K562 (cell line): ENCODE measurements around the gene GNAI2. TPM values are rescaled to one million over a fixed set of nuclear protein-coding genes. Genes with fewer than 3 reads are reported as not detected.
"Not testable (repeated sequence)": the region's sequence is repeated elsewhere in the genome, so short reads cannot be mapped to it uniquely, and the experiment has no call there.

ENCODE experiments used
- ATAC-seq: fragments of 200-7000 bp; cut with Tn5 transposase; 3 replicates; pipeline ENCODE4 v1.9.1; 2020; ENCODE audit warnings: moderate library complexity
- BruUV-seq: library from RNA; stranded (reverse); fragments of 400-500 nt; replicated peaks from 2 replicates; lab custom pipeline; 2021; lab: Mats Ljungman, UMichigan
- CTCF ChIA-PET: fragments of 300-600 bp; formaldehyde crosslinking; extraction: SDS; loops from one replicate; lab custom pipeline; 2021; ENCODE audit warnings: low intra/inter-chr PET ratio; lab: Yijun Ruan, JAX
- POLR2A ChIA-PET: fragments of 300-600, 350-650 bp; sonication (Branson Sonifier 250); formaldehyde crosslinking; extraction: SDS; loops from one replicate; lab custom pipeline; 2021; ENCODE audit warnings: antibody characterized with exemption, inconsistent platforms; lab: Yijun Ruan, JAX
- DNase-seq, 4 experiments: peaks; one replicate each; pipeline versions ENCODE4 v3.0.0 to v3.0.0-alpha.2; 2011 to 2018; ENCODE audit warnings: low spot score in 3 of 4, mixed read lengths in 3 of 4; ENCODE audit errors: extremely low read depth in 1 of 4
- FAIRE-seq: peaks from 2 replicates; lab custom pipeline; 2011; peaks lifted over from hg19 to GRCh38; lab: Jason Lieb, UNC
- H2AFZ ChIP-seq: 2 replicates; pipeline ENCODE4 v1.6.0; 2011; ENCODE audit warnings: low read depth, low read length, control low read depth, inconsistent platforms
- H3K27ac ChIP-seq: fragments of 200-600 bp; 3 replicates; pipeline ENCODE4 v1.8.0; 2011; ENCODE audit warnings: low read depth, mild to moderate bottlenecking, control low read depth, inconsistent platforms, low read length, moderate library complexity, mixed read lengths; ENCODE audit errors: extremely low read depth
- H3K27me3 ChIP-seq, 2 experiments: fragments of 300-600 bp in 1 of 2; 2 replicates in 1 of 2; 3 replicates in 1 of 2; pipeline versions ENCODE4 v1.6.0 to v1.8.0; 2011; ENCODE audit warnings: inconsistent platforms in 2 of 2, low read length in 2 of 2, mild to moderate bottlenecking in 1 of 2, mixed read lengths in 1 of 2, moderate library complexity in 1 of 2; ENCODE audit not compliant: control insufficient read depth in 2 of 2, insufficient read depth in 2 of 2
- H3K36me3 ChIP-seq: fragments of 300-600 bp; 3 replicates; pipeline ENCODE4 v1.8.0; 2011; ENCODE audit warnings: mild to moderate bottlenecking, low read length, inconsistent platforms; ENCODE audit not compliant: control insufficient read depth, insufficient read depth
- H3K4me1 ChIP-seq, 2 experiments: fragments of 200-600 bp in 1 of 2; replicated peaks in 1 of 2; 2 replicates in 1 of 2; 3 replicates in 1 of 2; pipeline versions ENCODE4 v1.5.1 to v1.8.0; 2011; ENCODE audit warnings: inconsistent platforms in 2 of 2, low read length in 2 of 2, mild to moderate bottlenecking in 1 of 2, mixed read lengths in 1 of 2, moderate library complexity in 1 of 2; ENCODE audit not compliant: control insufficient read depth in 2 of 2, insufficient read depth in 2 of 2
- H3K4me2 ChIP-seq: 2 replicates; pipeline ENCODE4 v1.6.1; 2011; ENCODE audit warnings: low read length, control low read depth, inconsistent platforms, mixed read lengths; ENCODE audit not compliant: insufficient read depth
- H3K4me3 ChIP-seq: fragments of 200-600 bp; sonication (generic), shearing (Covaris generic); 2 replicates; pipeline ENCODE4 v1.5.1; 2016; ENCODE audit warnings: control low read depth, inconsistent platforms
- H3K79me2 ChIP-seq: fragments of 200-600 bp; 3 replicates; pipeline ENCODE4 v1.8.0; 2011; ENCODE audit warnings: low read length, inconsistent platforms; ENCODE audit not compliant: control insufficient read depth, insufficient read depth
- H3K9ac ChIP-seq, 2 experiments: 2 replicates each; pipeline versions ENCODE4 v1.6.0 to v1.6.1; 2011; ENCODE audit warnings: low read depth in 2 of 2, low read length in 2 of 2, control low read depth in 1 of 2, inconsistent platforms in 1 of 2, mild to moderate bottlenecking in 1 of 2, mixed read lengths in 1 of 2; ENCODE audit not compliant: insufficient read depth in 1 of 2
- H3K9me1 ChIP-seq: one replicate; pipeline ENCODE4 v1.6.0; 2011; ENCODE audit warnings: inconsistent platforms, mild to moderate bottlenecking, low read length, moderate library complexity; ENCODE audit not compliant: control insufficient read depth, insufficient read depth
- H3K9me3 ChIP-seq: replicated peaks from 2 replicates; pipeline ENCODE4 v1.5.1; 2011; ENCODE audit warnings: low read depth, low read length, inconsistent platforms; ENCODE audit not compliant: control insufficient read depth, insufficient read depth
- H4K20me1 ChIP-seq: replicated peaks from 2 replicates; pipeline ENCODE4 v1.6.1; 2011; ENCODE audit warnings: low read length, inconsistent platforms, mixed read lengths; ENCODE audit not compliant: control insufficient read depth, insufficient read depth
- ATF3 ChIP-seq, 2 experiments: fragments of 450-650 bp in 1 of 2; sonication (generic) in 1 of 2; formaldehyde crosslinking in 1 of 2; IDR thresholded peaks in 1 of 2; conservative IDR thresholded peaks in 1 of 2; 2 replicates each; pipeline versions ENCODE4 v1.6.1 to v1.8.1; 2016 to 2023; ENCODE audit warnings: mild to moderate bottlenecking in 2 of 2, moderate library complexity in 2 of 2, inconsistent platforms in 1 of 2, missing genetic modification reagents in 1 of 2
- ATF7 ChIP-seq: fragments of 450-650 bp; IDR thresholded peaks from 2 replicates; pipeline ENCODE4 v1.7.1; 2014; ENCODE audit warnings: mild to moderate bottlenecking, moderate library complexity
- EGR1 ChIP-seq: fragments of 450-650 bp; conservative IDR thresholded peaks from 2 replicates; pipeline ENCODE4 v1.6.1; 2017; ENCODE audit warnings: mild to moderate bottlenecking
- JUND ChIP-seq, 2 experiments: IDR thresholded peaks; 2 replicates in 1 of 2; 3 replicates in 1 of 2; pipeline ENCODE4 v1.6.1; 2011; ENCODE audit warnings: borderline replicate concordance in 2 of 2, low read depth in 2 of 2, low read length in 2 of 2, improper control_type of control experiment in 1 of 2, missing biosample characterization in 1 of 2, missing genetic modification characterization in 1 of 2, missing genetic modification reagents in 1 of 2
- MYBL2 ChIP-seq, 2 experiments: fragments of 450-650 bp in 1 of 2; sonication (generic) in 1 of 2; formaldehyde crosslinking in 1 of 2; IDR thresholded peaks; 2 replicates each; pipeline versions ENCODE4 v1.6.1 to v1.8.1; 2017 to 2022; ENCODE audit warnings: borderline replicate concordance in 1 of 2, inconsistent platforms in 1 of 2, low read depth in 1 of 2, mild to moderate bottlenecking in 1 of 2, missing genetic modification reagents in 1 of 2, moderate library complexity in 1 of 2
- SMAD4 ChIP-seq: fragments of 250-450 bp; sonication (Bioruptor Pico); conservative IDR thresholded peaks from 2 replicates; pipeline ENCODE4 v1.8.0; 2021; ENCODE audit warnings: inconsistent platforms, mild to moderate bottlenecking, moderate library complexity
- ZFX ChIP-seq: sonication (generic); formaldehyde crosslinking; IDR thresholded peaks from 2 replicates; pipeline ENCODE4 v1.8.0; 2022; ENCODE audit warnings: mild to moderate bottlenecking, missing genetic modification reagents, moderate library complexity
- ZNF384 ChIP-seq: IDR thresholded peaks from 2 replicates; pipeline ENCODE4 v1.6.1; 2012; ENCODE audit warnings: low read depth, low read length, improper control_type of control experiment
- WGBS: fragments of 100-300 bp; shearing (Covaris generic); methylation state at CpG from one replicate; pipeline ENCODE4 v1.1.6; 2016; ENCODE audit warnings: low coverage, mixed read lengths; ENCODE audit not compliant: insufficient coverage; ENCODE audit errors: missing lambda C conversion rate; 5-methylcytosine and 5-hydroxymethylcytosine counted together
- in situ Hi-C: fragments of 300-500 bp; cut with MboI; formaldehyde crosslinking; loops from 4 replicates; pipeline ENCODE4 v1.15.0; 2018; ENCODE audit warnings: inconsistent platforms, mixed read lengths
- intact Hi-C: fragments of 100-400 bp; cut with micrococcal nuclease; formaldehyde crosslinking; loops from 2 replicates; pipeline ENCODE4 v1.14.2; 2022
- polyA plus RNA-seq, 8 experiments: library from polyadenylated mRNA; depleted of rRNA in 4 of 8; stranded (reverse) in 5 of 8; unstranded in 3 of 8; fragments of >200 nt; fragmentation: Nextera tagmentation in 2 of 8; fragmentation: Illumina TruSeq in 1 of 8; extraction: Ambion mirVana in 2 of 8; extraction: Trizol in 1 of 8; gene quantifications; 2 replicates each; pipeline versions ENCODE4 v1.2.1 to v1.2.3, GENCODE V29; 2011 to 2014; ENCODE audit warnings: inconsistent platforms in 1 of 8, missing spikeins in 1 of 8
- total RNA-seq, 7 experiments: library from RNA; depleted of rRNA in 6 of 7; stranded (reverse); fragments of >200 nt in 6 of 7; fragmentation: Illumina TruSeq in 2 of 7; extraction: Trizol in 2 of 7; gene quantifications; 2 replicates each; pipeline versions ENCODE4 v1.2.1 to v1.2.3, GENCODE V29; 2011 to 2021; ENCODE audit warnings: low replicate concordance in 1 of 7

The GNAI2 gene
- total and polyA plus RNA-seq, 9 of the 15 experiments (the other 6 are each of a cell fraction or from before 2014, with no cell fraction given): 1.1 to 72.2 (median 42.7) TPM

GRCh38 chr3:50227390-50228183 is 8.4 kb upstream of the GNAI2 start (continued):
- TF ChIP-seq MYBL2 (IDR thresholded peaks at IDR 0.05; ENCODE audit: low read depth): no peak
- TF ChIP-seq MYBL2 (CRISPR knock-in tag; IDR thresholded peaks at IDR 0.05; ENCODE audit: borderline replicate concordance): no peak
- TF ChIP-seq SMAD4 (CRISPR knock-in tag): 0 out of 2 replicates have a peak, but pooled peaks have one; percentile 27
- TF ChIP-seq, all 486 proteins: peak for 104

- Histone ChIP-seq H3K4me1 (peaks cover 18 to 48% of the 10 kb centered on the region in 2 experiments), H3K4me2 (peak overlapping the region; percentile 87), H3K27ac (peak overlapping the region; percentile 82), H3K4me3 (peak overlapping the region; percentile 47), H3K9ac (peak overlapping the region; percentile 68 to 93), H2AFZ (peak overlapping the region; percentile 97)
- H4K20me1 ChIP-seq; H3K79me2 ChIP-seq; ATAC-seq; BruUV-seq; H3K36me3 ChIP-seq; H3K27me3 ChIP-seq; H3K9me3 ChIP-seq; intact Hi-C loops; H3K9me1 ChIP-seq; DNase-seq; TF ChIP-seq JUND (IDR thresholded peaks at IDR 0.05; ENCODE audit: borderline replicate concordance, low read depth, low read length); ATF3 (CRISPR knock-in tag; conservative IDR thresholded peaks at IDR 0.05): not testable (repeated sequence)
- FAIRE-seq: peak; percentile 59
- TF ChIP-seq JUND (tag; IDR thresholded peaks at IDR 0.05; ENCODE audit: borderline replicate concordance, low read depth, low read length) (peak; percentile 17; the same call in 1 of the 3 replicates), ATF3 (IDR thresholded peaks at IDR 0.05) (peak; percentile 81), EGR1 (peak; percentile 47), ZNF384 (peak; percentile 87), ATF7 (peak; percentile 77), ZFX (CRISPR knock-in tag) (peak; percentile 32; the same call in 1 of the 2 replicates)
- 8% methylated on average over 12 of the region's 15 CpGs for WGBS
- in situ Hi-C loops: loop anchor here (5.0 kb wide), 2 partner anchors 36 to 44 kb away; partner anchors contain the start of gene GNAT1
- POLR2A ChIA-PET: interaction anchor here (0.6 to 1.2 kb wide), 4 partner anchors 19 to 320 kb away, joined by 3 read pairs; no protein-coding TSS in a partner anchor
- CTCF ChIA-PET: interaction anchor here (0.6 to 4.0 kb wide), 4 partner anchors 18 to 106 kb away, joined by 3 to 91 read pairs (median 32); no protein-coding TSS in a partner anchor
Measured at GRCh38 chr3:50228184-50228763, 7.7 kb upstream of the GNAI2 start.
